CD4-positive, alpha-beta T cell treated with Interleukin-15 for 4 hours (primary cell): Measurements from ENCODE around the gene SLC25A48.

ENCODE experiments used
- DNase-seq: peaks from one replicate; pipeline ENCODE4 v3.0.0-alpha.2; 2020; ENCODE audit warnings: low spot score

SLC25A48 gene

GRCh38 chr5:135883441-135883840, 49.0 kb downstream of the SLC25A48 start:
- DNase-seq = no peak

GRCh38 chr5:135885031-135885430, 50.6 kb downstream of the SLC25A48 start:
- no peak for DNase-seq

- no peak for DNase-seq
Observed at GRCh38 chr5:135886136-135886535, 51.7 kb downstream of the SLC25A48 start.

GRCh38 chr5:135887447-135887864, 53.0 kb downstream of the SLC25A48 start:
- DNase-seq = peak; percentile 67

GRCh38 chr5:135887881-135888614, 53.6 kb downstream of the SLC25A48 start:
- DNase-seq = no peak

GRCh38 chr5:135890296-135890695, 55.8 kb downstream of the SLC25A48 start:
- no peak for DNase-seq

GRCh38 chr5:135890867-135891266, 56.4 kb downstream of the SLC25A48 start:
- no peak for DNase-seq

GRCh38 chr5:135891268-135891667, 56.8 kb downstream of the SLC25A48 start:
- no peak for DNase-seq

GRCh38 chr5:135891791-135892190, 57.3 kb downstream of the SLC25A48 start:
- no peak for DNase-seq

GRCh38 chr5:135894276-135894675, 59.8 kb downstream of the SLC25A48 start:
- DNase-seq = no peak

- no peak for DNase-seq
Observed at GRCh38 chr5:135894789-135895188, 60.3 kb downstream of the SLC25A48 start.

GRCh38 chr5:135895474-135896006, 61.1 kb downstream of the SLC25A48 start, which contains the start of gene IL9:
TSS of gene IL9 (minus strand) at chr5:135895841. CDS start at chr5:135895816, 25 bp downstream.
- DNase-seq = no peak

- DNase-seq = no peak
Observed at GRCh38 chr5:135898651-135899050, 64.2 kb downstream of the SLC25A48 start.

GRCh38 chr5:135900276-135900675, 65.8 kb downstream of the SLC25A48 start:
- DNase-seq = no peak

- DNase-seq = no peak
Observed at GRCh38 chr5:135901633-135902032, 67.2 kb downstream of the SLC25A48 start.

- DNase-seq = no peak
Observed at GRCh38 chr5:135905144-135905543, 70.7 kb downstream of the SLC25A48 start.

- DNase-seq = peak; percentile 3
Observed at GRCh38 chr5:135913713-135914626, 79.5 kb downstream of the SLC25A48 start.

- DNase-seq = no peak
Observed at GRCh38 chr5:135915466-135916001, 81.1 kb downstream of the SLC25A48 start.

GRCh38 chr5:135916638-135917263, 82.3 kb downstream of the SLC25A48 start:
- no peak for DNase-seq

GRCh38 chr5:135920199-135920598, 85.7 kb downstream of the SLC25A48 start:
- DNase-seq = no peak

- DNase-seq = no peak
Observed at GRCh38 chr5:135921388-135921787, 86.9 kb downstream of the SLC25A48 start.
